ENCODE measurements around the gene ZNF460. TPM values are rescaled to one million over a fixed set of nuclear protein-coding genes. Genes with fewer than 3 reads are reported as not detected.

Gene ZNF460
- total RNA-seq, 1 donor from 2014 or later: 56.5 TPM

- Histone ChIP-seq H3K4me3 (no peak overlapping the region), H3K27ac (no peak overlapping the region), H3K27me3 (no peaks in the 10 kb centered on the region), H3K4me1 (no peaks in the 10 kb centered on the region), H3K9me3 (peaks cover 0 to 62% of the 10 kb centered on the region in 2 donors), H3K36me3 (peaks cover 7 to 20% of the 10 kb centered on the region in 2 donors)
- intact Hi-C loops (cut with DNase I): no loop called here
- DNase-seq (ENCODE audit: low spot score in 2 of 2): no peak
- no peak for TF ChIP-seq CTCF (IDR thresholded peaks at IDR 0.05)
Measured at GRCh38 chr19:57308514-57308913, 28.2 kb downstream of the ZNF460 start.

GRCh38 chr19:57310792-57311191, 30.5 kb downstream of the ZNF460 start:
- H3K4me3 ChIP-seq: no peak overlapping the region
- H3K4me1 ChIP-seq: no peaks in the 10 kb centered on the region
- peaks cover 0 to 56% of the 10 kb centered on the region in 2 donors for H3K9me3 ChIP-seq
- no peaks in the 10 kb centered on the region for H3K27me3 ChIP-seq
- no peak for DNase-seq (ENCODE audit: low spot score in 2 of 2)
- no peak overlapping the region for H3K27ac ChIP-seq
- peaks cover 0 to 1% of the 10 kb centered on the region in 2 donors for H3K36me3 ChIP-seq
- no peak for TF ChIP-seq CTCF (IDR thresholded peaks at IDR 0.05)
- intact Hi-C loops (cut with DNase I): no loop called here

- Histone ChIP-seq H3K4me3 (no peak overlapping the region), H3K9me3 (peaks cover 0 to 31% of the 10 kb centered on the region in 2 donors), H3K4me1 (no peaks in the 10 kb centered on the region), H3K36me3 (no peaks in the 10 kb centered on the region), H3K27ac (no peak overlapping the region), H3K27me3 (no peaks in the 10 kb centered on the region)
- no peak for TF ChIP-seq CTCF (IDR thresholded peaks at IDR 0.05)
- DNase-seq (ENCODE audit: low spot score in 2 of 2): no peak
- intact Hi-C loops (cut with DNase I): no loop called here
Measured at GRCh38 chr19:57314146-57314545, 33.9 kb downstream of the ZNF460 start.

DNA sequence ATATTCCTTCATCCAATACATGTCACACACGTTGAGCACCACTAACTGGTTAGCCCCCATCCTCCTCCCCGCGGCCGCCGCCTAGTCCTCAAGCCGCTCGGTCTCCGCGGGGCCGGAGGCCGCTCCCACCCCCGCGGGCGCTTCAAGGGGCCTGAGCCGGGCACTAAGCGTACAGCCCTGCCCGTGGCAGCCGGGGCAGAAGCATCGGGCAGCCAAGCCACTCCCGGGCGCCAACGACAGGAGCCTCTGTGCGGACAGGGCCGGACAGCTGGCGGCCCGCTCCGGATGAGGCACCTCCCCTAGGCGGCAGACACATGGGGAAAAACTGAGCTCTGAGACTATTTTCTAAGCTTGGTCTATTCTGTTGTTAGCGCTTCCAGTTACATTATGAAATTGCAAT, 37.2 kb downstream of the ZNF460 start:
- Histone ChIP-seq H3K27ac (no peak overlapping the region), H3K27me3 (no peaks in the 10 kb centered on the region), H3K4me1 (peaks cover 0 to 6% of the 10 kb centered on the region in 2 donors), H3K9me3 (peaks cover under 1 to 24% of the 10 kb centered on the region in 2 donors), H3K36me3 (peaks cover 0 to under 1% of the 10 kb centered on the region in 2 donors), H3K4me3 (no peak overlapping the region)
- no peak for DNase-seq (ENCODE audit: low spot score in 2 of 2)
- no peak for TF ChIP-seq CTCF (IDR thresholded peaks at IDR 0.05)
- intact Hi-C loops (cut with DNase I): no loop called here

- intact Hi-C loops (cut with DNase I): loop anchor here (1.0 to 2.0 kb wide), 2 partner anchors 39 to 43 kb away; partner anchors contain the start of genes TRAPPC2B, ZNF460 and ZNF547
- Histone ChIP-seq H3K9me3 (peaks cover 20 to 33% of the 10 kb centered on the region in 2 donors), H3K27me3 (no peaks in the 10 kb centered on the region), H3K4me3 (peak overlapping the region; percentile 65 to 69), H3K4me1 (peaks cover 0 to 6% of the 10 kb centered on the region in 2 donors), H3K36me3 (peaks cover 16 to 20% of the 10 kb centered on the region in 2 donors), H3K27ac (peak overlapping the region; percentile 82 to 87)
- no peak for TF ChIP-seq CTCF (IDR thresholded peaks at IDR 0.05)
- DNase-seq (ENCODE audit: low spot score in 2 of 2): no peak
Measured at GRCh38 chr19:57319869-57320179, 39.5 kb downstream of the ZNF460 start.
